Endometrial microvascular endothelial cells (primary cell): Measurements from ENCODE around the gene MYO16. TPM values are rescaled to one million over a fixed set of nuclear protein-coding genes. Genes with fewer than 3 reads are reported as not detected.
"Not testable (repeated sequence)": the region's sequence is repeated elsewhere in the genome, so short reads cannot be mapped to it uniquely, and the experiment has no call there.

Experiments used
- in situ Hi-C: cut with HindIII; loops from 2 replicates; pipeline ENCODE4 v1.10.0; 2017; ENCODE audit warnings: low sequenced_read_pairs, low pct_unique_long_range_greater_than_20kb; ENCODE audit errors: inconsistent ontology term
- total RNA-seq: library from RNA; depleted of rRNA; stranded (reverse); fragments of >200 nt; gene quantifications from one replicate; pipeline ENCODE4 v1.2.3, GENCODE V29; 2015; ENCODE audit errors: inconsistent ontology term

MYO16 gene
- total RNA-seq, 1 donor from 2014 or later, result not detected

DNA sequence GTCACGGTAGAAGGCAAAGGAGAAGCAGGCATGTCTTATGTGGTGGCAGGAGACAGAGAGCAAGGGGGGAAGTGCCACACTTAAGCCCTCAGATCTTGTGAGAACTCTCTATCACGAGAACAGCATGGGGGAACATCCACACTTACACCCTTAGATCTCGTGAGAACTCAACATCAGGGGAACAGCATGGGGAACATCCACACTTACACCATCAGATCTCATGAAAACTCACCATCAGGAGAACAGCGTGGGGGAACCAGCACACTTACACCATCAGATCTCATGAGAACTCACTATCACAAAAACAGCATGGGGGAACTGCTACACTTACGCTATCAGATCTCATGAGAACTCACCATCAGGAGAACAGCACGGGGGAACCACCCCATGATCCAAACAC is 445.0 kb downstream of the MYO16 start:
- in situ Hi-C loops, result no loop called here

- in situ Hi-C loops, result no loop called here
Observed at GRCh38 chr13:109074853-109075252, 445.4 kb downstream of the MYO16 start.

- in situ Hi-C loops, result no loop called here
Observed at GRCh38 chr13:109087916-109088623, 458.7 kb downstream of the MYO16 start.

GRCh38 chr13:109088624-109088917 is 459.2 kb downstream of the MYO16 start:
- in situ Hi-C loops, result no loop called here

GRCh38 chr13:109090796-109091195 is 461.4 kb downstream of the MYO16 start:
- in situ Hi-C loops, result no loop called here

- in situ Hi-C loops, result no loop called here
Observed at GRCh38 chr13:109091249-109091648, 461.8 kb downstream of the MYO16 start.

GRCh38 chr13:109092186-109092585 is 462.8 kb downstream of the MYO16 start:
- in situ Hi-C loops, result not testable (repeated sequence)

GRCh38 chr13:109093998-109094397 is 464.6 kb downstream of the MYO16 start:
- in situ Hi-C loops, result no loop called here

DNA sequence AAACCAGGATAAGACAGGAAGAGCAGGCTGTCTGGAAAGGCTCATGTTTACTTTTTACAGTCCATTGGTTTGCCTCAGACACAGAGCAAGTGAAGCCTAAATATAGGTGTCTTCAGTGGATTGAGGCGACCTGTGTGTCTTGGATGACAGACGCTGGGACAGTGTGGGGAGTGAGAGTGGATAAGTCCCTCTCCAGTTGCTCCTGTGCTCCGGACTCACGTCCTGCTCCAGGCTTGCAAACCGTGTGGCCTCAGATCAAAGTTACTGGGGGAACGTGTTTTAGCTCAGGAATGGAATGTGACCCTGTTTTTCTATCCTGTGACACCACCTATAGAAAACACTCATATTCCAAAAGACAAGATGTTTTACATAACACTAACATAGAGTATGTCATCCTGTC is 465.7 kb downstream of the MYO16 start:
- in situ Hi-C loops, result no loop called here

DNA sequence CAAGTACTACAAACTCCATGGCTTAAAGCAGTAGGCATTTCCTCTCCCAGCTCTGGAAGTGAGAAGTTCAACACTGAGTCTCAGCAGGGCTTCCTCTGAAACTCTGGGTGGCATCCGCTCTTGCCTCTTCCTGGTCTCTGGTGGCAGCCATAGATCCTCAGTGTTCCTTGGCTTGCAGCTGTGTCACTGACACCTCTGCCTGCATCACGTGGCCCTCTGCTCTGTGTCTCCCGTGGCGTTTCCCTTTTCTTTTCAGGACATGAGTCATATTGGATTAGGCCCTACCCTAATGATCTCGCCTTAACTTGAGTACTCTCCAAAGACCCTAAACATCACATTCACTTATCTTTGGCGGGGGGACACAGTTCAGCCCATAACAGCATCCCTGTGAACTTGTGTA is 466.7 kb downstream of the MYO16 start:
- in situ Hi-C loops, result no loop called here

DNA sequence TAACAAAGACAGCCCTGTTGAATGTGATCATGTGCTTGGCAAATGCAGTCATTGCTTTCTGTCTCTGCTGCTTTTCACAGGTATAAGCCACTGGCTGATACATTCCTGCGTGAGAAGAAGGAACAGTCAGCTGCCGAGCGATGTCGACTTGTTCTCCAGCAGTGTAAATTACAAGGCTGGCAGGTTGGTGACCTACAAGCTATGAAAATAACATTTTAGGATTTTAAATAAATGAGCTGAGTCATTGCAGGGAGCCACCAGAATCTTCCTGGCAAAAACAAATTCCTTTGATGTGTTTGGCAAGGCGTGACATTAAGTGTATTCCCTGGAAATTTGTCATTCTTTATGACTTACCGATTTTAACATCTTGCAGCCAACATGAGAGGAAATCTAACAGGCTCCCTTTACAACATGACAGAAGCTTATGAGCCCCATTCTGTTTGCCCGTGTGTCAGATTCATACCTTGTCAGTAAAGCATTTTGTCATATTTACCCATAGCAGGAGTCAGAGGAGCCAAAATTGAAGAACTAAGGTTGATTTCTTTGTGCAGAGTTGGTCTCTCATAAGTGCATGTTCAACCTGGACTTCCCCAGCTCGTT is 471.4 kb downstream of the MYO16 start:
- in situ Hi-C loops, result no loop called here

DNA sequence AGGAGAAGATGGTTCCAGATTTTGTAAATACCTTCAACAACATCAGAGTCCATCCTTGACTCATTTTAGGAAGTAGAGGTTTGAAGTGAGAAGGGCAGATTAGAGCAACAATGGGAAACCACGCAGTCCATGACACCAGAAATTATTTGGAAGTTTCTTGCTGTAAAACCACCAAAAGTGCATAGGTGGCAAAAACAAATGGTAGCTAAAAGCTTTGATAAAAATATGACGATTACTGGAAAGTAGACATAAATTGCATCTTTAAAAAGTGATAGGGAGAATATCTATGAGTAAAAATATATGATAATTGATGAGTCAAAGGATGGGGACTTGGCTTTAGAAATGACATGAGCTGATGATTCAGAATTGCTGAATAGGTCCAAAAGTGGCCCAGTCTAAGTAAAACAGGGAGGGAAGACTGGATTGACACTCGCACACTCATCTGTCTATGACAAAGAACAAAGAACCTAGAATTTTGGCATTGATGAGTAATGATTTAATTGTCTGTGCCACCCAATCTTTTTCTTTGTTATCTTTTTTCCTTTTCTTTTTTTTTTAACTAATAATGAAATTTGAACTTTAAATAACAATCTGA is 472.2 kb downstream of the MYO16 start:
- in situ Hi-C loops, result no loop called here

- in situ Hi-C loops, result no loop called here
Observed at GRCh38 chr13:109105899-109106298, 476.5 kb downstream of the MYO16 start.

GRCh38 chr13:109110159-109110558 is 480.7 kb downstream of the MYO16 start:
- in situ Hi-C loops, result no loop called here

GRCh38 chr13:109111141-109111540 is 481.7 kb downstream of the MYO16 start:
- in situ Hi-C loops, result no loop called here

DNA sequence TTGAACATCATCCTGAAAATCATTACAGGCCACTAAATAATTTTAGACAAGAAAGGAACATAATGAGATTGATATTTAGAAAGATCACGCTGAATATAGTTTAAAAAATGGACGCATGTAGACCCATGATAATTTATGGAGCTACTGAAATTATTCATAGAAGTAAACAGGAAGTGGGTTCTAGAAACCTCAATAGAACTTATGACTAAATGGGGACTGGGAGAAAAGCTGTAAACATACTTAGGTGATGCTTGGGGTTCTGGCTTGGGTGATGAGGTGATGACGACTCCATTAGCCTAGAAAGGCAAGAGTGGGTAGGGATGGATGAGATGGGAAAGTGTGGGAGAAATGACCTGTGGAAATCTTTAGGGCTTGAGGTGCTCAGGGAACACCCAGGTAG is 484.0 kb downstream of the MYO16 start:
- in situ Hi-C loops, result no loop called here

DNA sequence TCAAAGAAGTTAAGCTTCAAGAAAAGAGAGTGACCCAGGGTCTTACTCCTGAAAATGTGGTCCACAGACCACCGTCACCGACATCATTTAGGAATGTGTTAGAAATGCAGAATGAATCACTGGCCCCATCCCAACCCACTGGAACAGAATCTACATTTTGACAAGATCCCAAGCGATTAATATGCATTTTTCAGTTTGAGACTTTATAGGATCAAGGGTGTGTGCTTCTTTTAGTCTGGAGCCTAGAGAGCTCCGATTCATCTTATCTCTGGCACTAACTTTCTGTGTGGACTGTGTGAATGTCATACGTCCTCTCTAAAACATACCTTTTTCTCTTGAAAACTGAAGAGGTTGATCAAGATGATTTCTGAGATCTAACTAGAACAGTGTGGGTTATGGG is 484.8 kb downstream of the MYO16 start:
- in situ Hi-C loops, result no loop called here

GRCh38 chr13:109114991-109115390 is 485.6 kb downstream of the MYO16 start:
- in situ Hi-C loops, result no loop called here

- in situ Hi-C loops, result no loop called here
Observed at GRCh38 chr13:109118521-109118920, 489.1 kb downstream of the MYO16 start.

- in situ Hi-C loops, result no loop called here
Observed at GRCh38 chr13:109119896-109120295, 490.5 kb downstream of the MYO16 start.

- in situ Hi-C loops, result no loop called here
Observed at GRCh38 chr13:109121826-109122225, 492.4 kb downstream of the MYO16 start.
